Activated CD4-positive, alpha-beta memory T cell treated with anti-CD3 and anti-CD28 coated beads, Interleukin-2, amount 10 ng/mL, durations not matched to agents 7 days and 5 days (primary cell): ENCODE results near the gene ZNF618. TPM values are rescaled to one million over a fixed set of nuclear protein-coding genes. Genes with fewer than 3 reads are reported as not detected.

Experiments
- CTCF ChIA-PET: fragments of 350-600 bp; sonication (Branson Sonifier 250); formaldehyde crosslinking; loops from one replicate; lab custom pipeline; 2021; ENCODE audit warnings: antibody characterized with exemption, inconsistent platforms; lab: Charles Lee
- POLR2A ChIA-PET: fragments of 350-600 bp; sonication (Branson Sonifier 250); formaldehyde crosslinking; loops from one replicate; lab custom pipeline; 2021; ENCODE audit warnings: antibody characterized with exemption; lab: Charles Lee
- DNase-seq: peaks from one replicate; pipeline ENCODE4 v3.0.0-alpha.2; 2020
- H3K27ac Mint-ChIP-seq: one replicate; pipeline ENCODE4 v1.8.0; 2021; ENCODE audit warnings: mild to moderate bottlenecking, mixed read lengths
- H3K27me3 Mint-ChIP-seq: one replicate; pipeline ENCODE4 v1.8.0; 2021; ENCODE audit warnings: mixed read lengths
- H3K36me3 Mint-ChIP-seq: one replicate; pipeline ENCODE4 v1.8.0; 2021; ENCODE audit warnings: low read depth, mixed read lengths
- H3K4me1 Mint-ChIP-seq: one replicate; pipeline ENCODE4 v1.8.0; 2021; ENCODE audit warnings: mixed read lengths
- H3K4me3 Mint-ChIP-seq: one replicate; pipeline ENCODE4 v1.8.0; 2021; ENCODE audit warnings: mild to moderate bottlenecking, mixed read lengths
- H3K9me3 Mint-ChIP-seq: one replicate; pipeline ENCODE4 v1.8.0; 2021; ENCODE audit warnings: mixed read lengths
- total RNA-seq, 2 experiments: library from RNA; stranded (reverse); gene quantifications; one replicate each; pipeline ENCODE4 v1.2.3, GENCODE V29; 2021

The ZNF618 gene
- total RNA-seq, 2 experiments from 2014 or later, result 0.15 to 0.25 TPM

- Mint-ChIP-seq H3K4me1 (no peaks in the 10 kb centered on the region), H3K4me3 (no peak overlapping the region), H3K9me3 (no peaks in the 10 kb centered on the region), H3K36me3 (no peaks in the 10 kb centered on the region), H3K27ac (no peak overlapping the region), H3K27me3 (peaks cover 6% of the 10 kb centered on the region)
- no peak for DNase-seq
- POLR2A ChIA-PET, result no interaction called here
- CTCF ChIA-PET, result no interaction called here
These were observed 30.5 kb downstream of the ZNF618 start for GRCh38 chr9:113906411-113907110.

GRCh38 chr9:113907282-113907681, 31.2 kb downstream of the ZNF618 start:
- H3K4me1 Mint-ChIP-seq, result no peaks in the 10 kb centered on the region
- no peaks in the 10 kb centered on the region for H3K9me3 Mint-ChIP-seq
- H3K27ac Mint-ChIP-seq, result no peak overlapping the region
- ChIA-PET POLR2A (no interaction called here), CTCF (no interaction called here)
- peaks cover 5% of the 10 kb centered on the region for H3K27me3 Mint-ChIP-seq
- no peak for DNase-seq
- H3K36me3 Mint-ChIP-seq, result no peaks in the 10 kb centered on the region
- H3K4me3 Mint-ChIP-seq, result no peak overlapping the region

- Mint-ChIP-seq H3K36me3 (no peaks in the 10 kb centered on the region), H3K27ac (no peak overlapping the region), H3K4me3 (no peak overlapping the region), H3K9me3 (no peaks in the 10 kb centered on the region), H3K4me1 (no peaks in the 10 kb centered on the region), H3K27me3 (peaks cover 3% of the 10 kb centered on the region)
- ChIA-PET CTCF (no interaction called here), POLR2A (no interaction called here)
- no peak for DNase-seq
These were observed 33.3 kb downstream of the ZNF618 start for GRCh38 chr9:113909421-113909820.

- DNase-seq, result no peak
- no peaks in the 10 kb centered on the region for H3K36me3 Mint-ChIP-seq
- ChIA-PET CTCF (no interaction called here), POLR2A (no interaction called here)
- H3K9me3 Mint-ChIP-seq, result no peaks in the 10 kb centered on the region
- H3K4me3 Mint-ChIP-seq, result no peak overlapping the region
- H3K4me1 Mint-ChIP-seq, result no peaks in the 10 kb centered on the region
- H3K27ac Mint-ChIP-seq, result no peak overlapping the region
- no peaks in the 10 kb centered on the region for H3K27me3 Mint-ChIP-seq
These were observed 34.0 kb downstream of the ZNF618 start for GRCh38 chr9:113910036-113910639.

GRCh38 chr9:113911850-113912557, 35.9 kb downstream of the ZNF618 start:
- no peaks in the 10 kb centered on the region for H3K9me3 Mint-ChIP-seq
- H3K4me3 Mint-ChIP-seq, result no peak overlapping the region
- H3K4me1 Mint-ChIP-seq, result no peaks in the 10 kb centered on the region
- POLR2A ChIA-PET, result no interaction called here
- no peaks in the 10 kb centered on the region for H3K36me3 Mint-ChIP-seq
- H3K27me3 Mint-ChIP-seq, result no peaks in the 10 kb centered on the region
- DNase-seq, result no peak
- no peak overlapping the region for H3K27ac Mint-ChIP-seq
- CTCF ChIA-PET, result interaction anchor here (1.1 kb wide), 1 partner anchor 16 kb away, joined by 3 read pairs; no protein-coding TSS in a partner anchor

- DNase-seq, result no peak
- Mint-ChIP-seq H3K27me3 (no peaks in the 10 kb centered on the region), H3K4me1 (no peaks in the 10 kb centered on the region), H3K9me3 (no peaks in the 10 kb centered on the region), H3K36me3 (no peaks in the 10 kb centered on the region), H3K27ac (no peak overlapping the region), H3K4me3 (no peak overlapping the region)
- CTCF ChIA-PET, result no interaction called here
- POLR2A ChIA-PET, result no interaction called here
These were observed 36.7 kb downstream of the ZNF618 start for GRCh38 chr9:113912816-113913215.

GRCh38 chr9:113913426-113914195, 37.5 kb downstream of the ZNF618 start:
- CTCF ChIA-PET, result no interaction called here
- no peaks in the 10 kb centered on the region for H3K4me1 Mint-ChIP-seq

GRCh38 chr9:113914517-113914916, 38.4 kb downstream of the ZNF618 start:
- no peak overlapping the region for H3K4me3 Mint-ChIP-seq
- H3K27ac Mint-ChIP-seq, result no peak overlapping the region
- H3K36me3 Mint-ChIP-seq, result no peaks in the 10 kb centered on the region
- ChIA-PET CTCF (no interaction called here), POLR2A (no interaction called here)
- H3K27me3 Mint-ChIP-seq, result no peaks in the 10 kb centered on the region
- H3K4me1 Mint-ChIP-seq, result no peaks in the 10 kb centered on the region
- DNase-seq, result no peak
- no peaks in the 10 kb centered on the region for H3K9me3 Mint-ChIP-seq

More at GRCh38 chr9:113913426-113914195, 37.5 kb downstream of the ZNF618 start:
- POLR2A ChIA-PET, result no interaction called here
- no peaks in the 10 kb centered on the region for H3K9me3 Mint-ChIP-seq
- DNase-seq, result no peak
- no peak overlapping the region for H3K27ac Mint-ChIP-seq
- no peaks in the 10 kb centered on the region for H3K27me3 Mint-ChIP-seq
- no peak overlapping the region for H3K4me3 Mint-ChIP-seq
- no peaks in the 10 kb centered on the region for H3K36me3 Mint-ChIP-seq

- DNase-seq, result no peak
- H3K36me3 Mint-ChIP-seq, result no peaks in the 10 kb centered on the region
- CTCF ChIA-PET, result no interaction called here
These were observed 39.8 kb downstream of the ZNF618 start for GRCh38 chr9:113915817-113916434.

GRCh38 chr9:113916931-113917330, 40.8 kb downstream of the ZNF618 start:
- Mint-ChIP-seq H3K4me1 (no peaks in the 10 kb centered on the region), H3K36me3 (no peaks in the 10 kb centered on the region), H3K27me3 (no peaks in the 10 kb centered on the region), H3K27ac (no peak overlapping the region), H3K4me3 (no peak overlapping the region), H3K9me3 (no peaks in the 10 kb centered on the region)
- ChIA-PET POLR2A (no interaction called here), CTCF (no interaction called here)
- DNase-seq, result no peak

More at GRCh38 chr9:113915817-113916434, 39.8 kb downstream of the ZNF618 start:
- POLR2A ChIA-PET, result no interaction called here
- H3K9me3 Mint-ChIP-seq, result no peaks in the 10 kb centered on the region
- no peak overlapping the region for H3K4me3 Mint-ChIP-seq
- no peak overlapping the region for H3K27ac Mint-ChIP-seq
- no peaks in the 10 kb centered on the region for H3K4me1 Mint-ChIP-seq
- H3K27me3 Mint-ChIP-seq, result no peaks in the 10 kb centered on the region

GRCh38 chr9:113918697-113919350, 42.7 kb downstream of the ZNF618 start:
- no peak overlapping the region for H3K27ac Mint-ChIP-seq
- DNase-seq, result no peak
- no peaks in the 10 kb centered on the region for H3K9me3 Mint-ChIP-seq
- ChIA-PET CTCF (no interaction called here), POLR2A (no interaction called here)
- H3K27me3 Mint-ChIP-seq, result no peaks in the 10 kb centered on the region
- H3K4me1 Mint-ChIP-seq, result no peaks in the 10 kb centered on the region
- no peak overlapping the region for H3K4me3 Mint-ChIP-seq
- H3K36me3 Mint-ChIP-seq, result no peaks in the 10 kb centered on the region

- DNase-seq, result no peak
- no peaks in the 10 kb centered on the region for H3K9me3 Mint-ChIP-seq
- H3K27me3 Mint-ChIP-seq, result no peaks in the 10 kb centered on the region
- no peaks in the 10 kb centered on the region for H3K36me3 Mint-ChIP-seq
- POLR2A ChIA-PET, result no interaction called here
- H3K4me3 Mint-ChIP-seq, result no peak overlapping the region
- no peaks in the 10 kb centered on the region for H3K4me1 Mint-ChIP-seq
- no peak overlapping the region for H3K27ac Mint-ChIP-seq
- CTCF ChIA-PET, result no interaction called here
These were observed 43.3 kb downstream of the ZNF618 start for GRCh38 chr9:113919382-113919781.
